ENCODE measurements around the gene HIF1A.
"Not testable (repeated sequence)": the region's sequence is repeated elsewhere in the genome, so short reads cannot be mapped to it uniquely, and the experiment has no call there.

The HIF1A gene

DNA sequence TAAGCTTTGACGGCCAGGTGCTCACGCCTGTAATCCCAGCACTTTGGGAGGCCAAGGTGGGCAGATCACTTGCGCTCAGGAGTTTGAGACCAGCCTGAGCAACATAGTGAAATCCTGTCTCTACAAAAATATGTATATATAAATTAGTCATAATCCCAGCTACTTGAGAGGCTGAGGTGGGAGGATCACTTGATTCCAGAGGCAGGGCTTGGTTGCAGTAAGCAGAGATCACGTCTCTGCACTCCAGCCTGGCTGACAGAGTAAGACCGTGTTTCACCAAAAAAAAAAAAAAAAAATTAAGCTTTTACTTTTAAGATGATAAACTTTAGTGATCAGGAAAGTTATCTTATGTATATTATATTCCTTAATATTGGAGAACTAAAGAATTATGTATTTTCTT lies 48.9 kb downstream of the HIF1A start:
- DNase-seq (ENCODE audit: low read depth in 1 of 2, low spot score in 1 of 2): no peak

DNA sequence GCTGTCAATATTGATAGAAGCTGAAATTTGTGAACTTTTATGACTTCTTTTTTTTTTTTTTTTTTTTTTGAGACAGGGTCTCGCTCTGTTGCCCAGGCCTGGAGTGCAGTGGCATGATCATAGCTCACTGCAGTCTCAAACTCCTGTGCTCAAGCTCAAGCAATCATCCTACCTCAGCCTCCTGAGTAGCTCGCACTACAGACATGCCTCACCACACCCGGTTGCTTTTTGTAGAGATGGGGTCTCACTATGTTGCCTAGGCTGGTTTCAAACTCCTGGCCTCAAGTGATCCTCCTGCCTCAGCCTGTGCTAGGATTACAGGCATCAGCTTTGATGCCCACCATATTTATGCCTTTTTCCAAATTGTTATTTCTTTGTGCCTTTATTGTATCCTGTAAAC lies 51.0 kb downstream of the HIF1A start:
- not testable (repeated sequence) for DNase-seq (ENCODE audit: low read depth in 1 of 2, low spot score in 1 of 2)

DNA sequence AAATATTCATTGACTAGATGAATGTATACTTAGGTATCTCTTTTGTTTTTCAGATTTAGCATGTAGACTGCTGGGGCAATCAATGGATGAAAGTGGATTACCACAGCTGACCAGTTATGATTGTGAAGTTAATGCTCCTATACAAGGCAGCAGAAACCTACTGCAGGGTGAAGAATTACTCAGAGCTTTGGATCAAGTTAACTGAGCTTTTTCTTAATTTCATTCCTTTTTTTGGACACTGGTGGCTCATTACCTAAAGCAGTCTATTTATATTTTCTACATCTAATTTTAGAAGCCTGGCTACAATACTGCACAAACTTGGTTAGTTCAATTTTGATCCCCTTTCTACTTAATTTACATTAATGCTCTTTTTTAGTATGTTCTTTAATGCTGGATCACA lies 51.6 kb downstream of the HIF1A start:
- DNase-seq (ENCODE audit: low read depth in 1 of 2, low spot score in 1 of 2): no peak

DNA sequence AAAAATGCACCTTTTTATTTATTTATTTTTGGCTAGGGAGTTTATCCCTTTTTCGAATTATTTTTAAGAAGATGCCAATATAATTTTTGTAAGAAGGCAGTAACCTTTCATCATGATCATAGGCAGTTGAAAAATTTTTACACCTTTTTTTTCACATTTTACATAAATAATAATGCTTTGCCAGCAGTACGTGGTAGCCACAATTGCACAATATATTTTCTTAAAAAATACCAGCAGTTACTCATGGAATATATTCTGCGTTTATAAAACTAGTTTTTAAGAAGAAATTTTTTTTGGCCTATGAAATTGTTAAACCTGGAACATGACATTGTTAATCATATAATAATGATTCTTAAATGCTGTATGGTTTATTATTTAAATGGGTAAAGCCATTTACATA lies 52.0 kb downstream of the HIF1A start:
- no peak for DNase-seq (ENCODE audit: low read depth in 1 of 2, low spot score in 1 of 2)

DNA sequence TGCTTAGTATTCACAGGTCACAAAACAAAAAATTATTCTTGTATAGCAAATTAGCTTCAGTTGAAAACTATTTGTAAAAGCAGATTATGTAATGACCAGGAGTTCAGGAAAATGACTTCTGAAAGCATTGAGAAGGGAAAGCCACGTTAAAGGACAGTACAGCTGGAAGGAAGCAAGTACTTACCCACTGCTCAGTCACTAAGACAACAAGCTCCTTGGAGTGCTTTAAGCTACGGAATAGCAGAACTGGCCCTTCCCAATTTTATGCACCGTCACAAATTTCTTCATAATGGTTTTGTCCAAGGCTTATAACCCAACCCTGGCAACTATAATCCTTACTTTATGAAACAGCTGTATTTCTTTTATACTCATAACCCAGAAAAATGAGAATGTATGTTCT lies 54.0 kb downstream of the HIF1A start:
- no peak for DNase-seq (ENCODE audit: low read depth in 1 of 2, low spot score in 1 of 2)

DNA sequence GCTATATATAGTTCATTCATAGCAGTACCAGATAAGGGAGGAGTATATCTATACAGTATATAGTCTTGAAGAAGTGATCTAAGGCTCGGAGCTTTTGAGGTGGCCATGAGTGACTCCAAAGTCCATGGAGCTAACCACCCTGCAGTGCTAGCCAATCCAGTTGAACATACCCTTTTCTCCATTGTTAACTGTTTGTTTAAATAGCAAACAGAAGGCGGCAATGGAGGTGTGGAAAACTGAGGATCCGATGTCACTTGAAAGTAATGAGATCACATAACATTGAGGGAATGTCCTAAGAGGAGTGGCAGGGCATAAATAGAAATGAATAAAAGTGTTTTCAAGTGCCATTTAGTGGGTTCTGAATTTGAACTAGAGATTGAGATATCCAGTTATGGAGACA lies 54.6 kb downstream of the HIF1A start:
- DNase-seq (ENCODE audit: low read depth in 1 of 2, low spot score in 1 of 2): no peak

DNA sequence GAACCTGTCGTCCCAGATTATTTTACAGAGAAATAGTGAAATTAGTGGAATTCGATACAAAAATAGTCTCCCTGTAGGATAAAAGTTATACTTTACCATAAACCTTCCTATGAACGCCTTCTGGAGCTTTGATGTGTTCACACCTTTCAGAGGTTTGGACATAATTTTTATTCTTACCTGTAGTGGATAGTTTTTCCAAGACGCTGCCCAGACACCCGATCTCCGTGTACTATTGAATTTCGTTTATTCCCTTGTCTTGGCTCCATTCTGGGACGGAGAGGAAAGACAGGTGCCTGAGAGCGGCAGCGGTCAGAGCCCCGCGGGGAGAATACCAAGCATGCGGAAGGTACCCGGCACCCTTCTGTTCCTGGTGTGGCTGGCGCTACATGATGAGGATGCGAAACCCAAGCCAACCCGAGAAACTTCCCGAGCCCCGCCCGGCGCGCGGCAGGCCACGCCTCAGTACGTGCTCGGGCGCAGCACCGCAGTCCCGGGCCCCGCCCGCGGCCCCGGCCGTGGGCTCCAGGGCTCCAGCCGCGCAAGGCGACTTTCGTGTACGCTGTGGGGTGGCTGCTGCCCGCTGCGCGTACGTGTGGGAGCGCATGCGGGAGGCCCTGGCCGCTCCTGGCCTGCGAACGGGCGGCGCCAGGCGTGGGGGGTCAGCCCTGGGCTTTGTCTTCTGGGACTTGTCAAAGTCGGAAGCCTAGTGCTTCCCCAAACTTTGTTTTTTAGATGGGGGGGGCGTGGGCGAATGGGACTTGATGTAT lies 55.6 kb downstream of the HIF1A start:
- peak; percentile 47 to 61 for DNase-seq (ENCODE audit: low read depth in 1 of 2, low spot score in 1 of 2)

DNA sequence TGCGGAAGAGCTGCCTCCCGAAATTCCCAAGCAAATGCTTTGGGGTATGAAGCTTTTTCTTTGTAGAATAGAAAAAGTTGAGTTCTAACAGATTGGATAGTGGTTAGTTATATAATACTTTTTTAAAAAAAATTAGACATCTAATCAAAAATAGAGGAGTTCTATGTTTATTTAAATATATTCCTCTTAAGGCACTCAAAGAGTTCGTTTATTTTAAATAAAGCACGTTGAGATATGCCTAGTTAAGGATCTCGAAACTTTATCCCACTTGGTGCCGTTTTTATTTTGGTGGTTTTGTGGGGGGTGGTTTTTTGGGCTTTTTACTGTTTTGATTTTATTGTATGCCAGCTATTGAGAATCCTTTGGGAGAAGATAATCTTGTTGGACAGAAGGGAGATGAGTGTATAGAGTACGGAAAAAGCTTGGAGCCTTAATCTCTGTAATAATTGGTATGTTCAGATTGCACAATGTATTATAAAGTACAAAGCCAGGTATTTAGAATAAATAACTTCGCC lies 56.2 kb downstream of the HIF1A start:
- DNase-seq (ENCODE audit: low read depth in 1 of 2, low spot score in 1 of 2): no peak

DNA sequence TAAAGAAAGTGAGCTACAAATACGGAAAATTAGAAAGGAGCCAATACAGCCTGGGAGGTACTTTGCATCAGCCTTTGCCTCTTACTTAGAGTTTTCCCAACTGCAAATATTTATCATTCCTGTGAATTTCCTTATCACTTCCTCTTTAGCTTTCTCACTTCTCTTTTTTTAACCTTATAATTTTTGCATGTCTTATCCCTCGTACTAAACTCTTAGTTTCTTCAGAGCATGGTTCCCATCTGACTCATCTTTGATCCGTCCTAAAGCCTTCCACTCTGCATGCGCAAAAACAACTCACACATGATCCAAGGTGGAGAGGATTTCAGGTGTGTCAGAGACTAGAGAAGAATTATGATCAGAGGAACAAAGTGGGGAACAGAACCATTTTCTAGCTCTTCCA lies 57.3 kb downstream of the HIF1A start:
- DNase-seq (ENCODE audit: low read depth in 1 of 2, low spot score in 1 of 2): no peak

DNA sequence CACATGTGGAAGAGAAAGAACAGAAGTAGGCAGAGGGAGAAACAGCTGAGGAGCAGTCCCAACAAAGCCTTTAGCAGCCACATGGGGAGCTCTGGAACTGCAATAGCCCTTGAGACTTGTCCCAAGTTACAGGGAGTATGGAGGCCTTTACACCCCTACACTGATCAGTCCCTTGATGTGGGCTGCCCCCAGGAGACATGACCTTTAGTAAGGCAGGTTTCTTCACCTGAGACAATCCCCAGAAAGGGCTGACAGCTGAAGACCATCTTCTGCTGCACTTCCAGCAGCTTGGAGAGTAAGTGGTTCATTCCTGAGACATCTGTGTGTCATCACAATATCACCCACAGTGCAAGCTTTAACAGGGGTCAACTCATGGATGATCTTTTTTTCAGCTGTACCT lies 58.3 kb downstream of the HIF1A start:
- DNase-seq (ENCODE audit: low read depth in 1 of 2, low spot score in 1 of 2): no peak

DNA sequence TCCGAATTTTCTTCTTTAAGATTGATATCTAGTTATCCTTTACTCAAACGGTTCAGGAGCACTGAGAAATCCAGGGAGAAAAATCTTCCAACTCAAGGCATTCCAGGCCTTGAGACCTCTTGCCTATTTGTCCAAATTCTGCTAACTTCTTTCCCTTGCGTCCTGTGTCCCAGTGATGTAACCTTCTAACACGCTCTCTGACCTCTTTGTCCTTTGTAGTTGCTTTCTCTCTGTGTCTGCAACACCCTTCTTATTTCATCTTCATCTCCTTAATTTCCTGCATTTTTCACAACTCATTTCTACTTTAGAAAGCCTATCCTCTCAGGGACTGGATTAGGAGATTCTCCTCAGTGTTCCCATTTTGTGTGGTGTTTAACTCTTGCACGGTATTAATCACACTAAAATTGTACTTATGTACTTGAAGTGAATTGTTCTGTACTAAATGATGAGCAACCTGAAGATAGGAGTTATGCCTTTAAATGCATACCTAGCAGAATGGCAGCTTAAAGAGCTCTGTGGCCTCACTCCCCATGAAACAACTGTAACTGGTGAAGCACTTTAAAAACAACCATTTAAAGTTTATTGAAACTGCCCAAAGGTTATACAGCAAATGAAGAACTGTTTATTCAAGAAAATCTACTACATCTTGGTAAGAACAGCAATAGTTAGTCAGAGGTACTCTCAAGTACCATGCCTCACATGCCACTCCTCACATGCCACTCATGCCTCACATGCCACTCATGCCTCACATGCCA lies 59.5 kb downstream of the HIF1A start:
- no peak for DNase-seq (ENCODE audit: low read depth in 1 of 2, low spot score in 1 of 2)

DNA sequence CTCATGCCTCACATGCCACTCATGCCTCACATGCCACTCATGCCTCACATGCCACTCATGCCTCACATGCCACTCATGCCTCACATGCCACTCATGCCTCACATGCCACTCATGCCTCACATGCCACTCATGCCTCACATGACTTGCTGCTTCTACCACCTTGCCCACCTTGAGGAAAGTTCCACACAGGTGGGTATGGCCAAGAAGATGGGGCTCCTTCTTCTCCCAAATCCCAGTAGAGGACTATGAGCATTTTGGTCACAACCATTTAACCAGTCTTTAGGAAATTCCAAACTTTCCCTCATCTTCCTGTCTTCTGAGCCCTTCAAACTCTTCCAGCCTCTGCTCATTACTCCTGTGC lies 60.0 kb downstream of the HIF1A start:
- not testable (repeated sequence) for DNase-seq (ENCODE audit: low read depth in 1 of 2, low spot score in 1 of 2)

DNA sequence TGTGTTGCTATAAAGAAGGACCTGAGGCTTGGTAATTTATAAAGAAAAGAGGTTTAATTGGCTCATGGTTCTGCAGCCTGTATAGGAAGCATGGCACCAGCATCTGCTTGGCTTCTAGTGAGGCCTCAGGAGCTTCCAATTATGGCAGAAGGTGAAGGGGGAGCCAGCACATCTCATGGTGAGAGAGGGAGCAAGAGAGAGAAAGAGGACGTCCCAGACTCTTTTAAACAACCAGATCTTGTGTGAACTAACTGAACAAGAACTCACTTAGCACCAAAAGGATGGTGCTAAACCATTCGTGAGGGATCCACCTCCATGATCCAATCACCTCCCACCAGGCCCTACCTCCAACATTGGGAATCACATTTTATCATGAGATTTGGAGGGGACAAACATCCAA lies 60.8 kb downstream of the HIF1A start:
- no peak for DNase-seq (ENCODE audit: low read depth in 1 of 2, low spot score in 1 of 2)

DNA sequence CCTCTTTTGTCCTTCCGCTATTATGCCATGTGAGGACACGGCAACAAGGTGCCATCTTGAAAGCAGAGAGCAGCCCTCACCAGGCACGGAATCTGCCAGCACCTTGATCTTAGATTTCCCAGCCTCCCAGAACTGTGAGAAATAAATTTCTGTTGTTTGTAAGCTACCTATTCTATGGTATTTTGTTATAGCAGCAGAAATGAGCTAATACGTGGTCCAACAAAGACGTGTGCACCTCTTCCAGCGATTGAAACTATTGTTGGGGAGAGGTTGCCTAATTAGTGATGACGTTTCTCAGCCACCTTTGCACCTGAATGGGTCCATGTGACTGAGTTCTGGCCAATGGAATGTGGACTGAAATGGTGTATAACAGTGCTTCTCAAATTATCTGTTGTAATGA lies 64.6 kb downstream of the HIF1A start:
- DNase-seq (ENCODE audit: low read depth in 1 of 2, low spot score in 1 of 2): no peak

DNA sequence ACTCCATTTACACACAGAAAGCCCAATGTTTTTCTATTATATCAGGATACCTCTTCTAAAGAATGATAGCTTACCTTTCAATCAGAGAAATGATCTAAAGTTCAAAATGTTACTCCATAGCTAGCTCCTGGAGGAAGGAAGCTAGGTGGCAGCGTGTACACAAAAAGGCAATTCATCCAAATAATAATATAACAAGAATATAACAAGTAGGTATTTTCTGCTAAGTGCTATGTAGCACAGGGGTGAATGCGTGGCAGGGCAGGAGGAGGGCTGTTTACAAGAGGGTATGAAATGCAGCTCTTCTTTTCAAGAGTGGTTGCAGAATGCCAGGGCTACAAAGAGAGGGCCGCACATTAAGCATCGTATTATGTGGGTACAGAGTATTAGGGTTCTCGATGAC lies 66.2 kb downstream of the HIF1A start:
- no peak for DNase-seq (ENCODE audit: low read depth in 1 of 2, low spot score in 1 of 2)

DNA sequence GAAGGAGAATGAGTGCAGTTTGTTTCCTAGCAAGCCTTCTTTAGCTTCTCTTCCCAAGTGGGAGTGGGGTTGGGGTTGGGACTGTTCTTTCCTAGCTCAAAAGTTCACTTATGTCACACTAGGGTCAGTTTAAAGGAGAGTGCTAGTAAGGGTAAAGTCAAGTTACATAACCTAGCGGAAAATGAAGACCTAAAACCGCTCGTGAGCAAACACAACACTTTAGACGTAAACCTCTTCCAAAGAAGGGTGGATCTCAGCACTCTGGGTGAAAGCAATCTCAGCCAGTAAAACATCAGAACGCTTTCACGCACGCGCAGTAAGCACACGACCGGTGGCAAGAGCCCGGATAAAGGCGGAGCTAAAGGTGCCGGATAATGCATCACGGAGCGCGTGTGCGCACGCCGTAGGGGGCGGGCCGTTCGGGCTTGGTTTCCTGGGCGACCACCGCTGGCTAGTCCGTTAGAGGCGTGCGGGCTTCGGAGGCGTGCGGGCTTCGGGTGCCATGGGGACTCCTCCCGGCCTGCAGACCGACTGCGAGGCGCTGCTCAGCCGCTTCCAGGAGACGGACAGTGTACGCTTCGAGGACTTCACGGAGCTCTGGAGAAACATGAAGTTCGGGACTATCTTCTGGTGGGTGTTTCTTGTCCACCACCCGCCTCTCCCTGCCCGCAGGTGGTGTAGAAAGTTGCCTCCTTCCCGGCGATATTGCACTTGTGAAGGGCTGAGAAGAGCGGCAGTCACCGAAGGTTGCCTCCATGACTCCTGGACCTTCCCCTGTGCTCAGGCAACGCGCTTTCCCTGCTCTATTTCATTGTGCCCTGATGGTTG lies 66.9 kb downstream of the HIF1A start, which contains the start of gene SNAPC1:
Gene SNAPC1, plus strand, starts transcription at position 462 of the 828 bp plus-strand sequence. Its CDS starts 41 bp downstream, at position 503.
- DNase-seq (ENCODE audit: low read depth in 1 of 2, low spot score in 1 of 2): peak; percentile 91 to 95

DNA sequence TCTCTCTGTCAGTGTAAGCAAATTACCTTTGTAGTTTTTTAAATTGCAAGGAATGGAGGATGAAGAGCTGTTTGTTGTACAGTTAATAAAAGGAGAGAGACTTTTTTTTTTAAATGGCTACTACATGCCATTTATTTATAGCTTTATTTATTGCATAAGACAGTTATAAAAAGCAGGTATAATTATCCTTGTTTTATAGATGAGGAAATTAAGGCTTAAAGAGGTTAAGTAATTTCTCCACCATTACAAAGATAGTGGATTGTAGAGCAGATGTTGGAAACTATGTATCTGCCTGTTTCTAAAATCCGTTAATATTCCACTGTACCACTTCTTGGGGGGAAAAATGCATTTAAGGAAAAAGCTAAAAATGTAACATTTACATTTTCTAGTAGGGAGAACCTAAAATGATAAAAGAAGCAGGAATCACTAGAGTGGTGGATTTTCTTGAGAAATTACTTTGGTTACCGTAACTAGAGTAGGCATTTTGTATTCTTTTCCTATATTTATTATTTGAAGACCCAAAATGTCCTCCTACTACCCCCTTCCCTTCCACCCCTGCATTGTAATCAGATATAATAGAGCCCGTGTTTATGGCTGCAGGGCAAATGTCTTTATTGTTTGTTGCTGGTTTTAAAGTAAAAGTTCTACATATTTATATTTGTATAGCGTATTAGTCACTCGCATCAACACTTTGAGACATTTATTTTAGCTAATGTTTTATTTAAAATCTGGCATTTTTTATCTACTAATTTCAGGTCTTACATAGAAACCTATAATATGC lies 69.2 kb downstream of the HIF1A start:
- no peak for DNase-seq (ENCODE audit: low read depth in 1 of 2, low spot score in 1 of 2)

DNA sequence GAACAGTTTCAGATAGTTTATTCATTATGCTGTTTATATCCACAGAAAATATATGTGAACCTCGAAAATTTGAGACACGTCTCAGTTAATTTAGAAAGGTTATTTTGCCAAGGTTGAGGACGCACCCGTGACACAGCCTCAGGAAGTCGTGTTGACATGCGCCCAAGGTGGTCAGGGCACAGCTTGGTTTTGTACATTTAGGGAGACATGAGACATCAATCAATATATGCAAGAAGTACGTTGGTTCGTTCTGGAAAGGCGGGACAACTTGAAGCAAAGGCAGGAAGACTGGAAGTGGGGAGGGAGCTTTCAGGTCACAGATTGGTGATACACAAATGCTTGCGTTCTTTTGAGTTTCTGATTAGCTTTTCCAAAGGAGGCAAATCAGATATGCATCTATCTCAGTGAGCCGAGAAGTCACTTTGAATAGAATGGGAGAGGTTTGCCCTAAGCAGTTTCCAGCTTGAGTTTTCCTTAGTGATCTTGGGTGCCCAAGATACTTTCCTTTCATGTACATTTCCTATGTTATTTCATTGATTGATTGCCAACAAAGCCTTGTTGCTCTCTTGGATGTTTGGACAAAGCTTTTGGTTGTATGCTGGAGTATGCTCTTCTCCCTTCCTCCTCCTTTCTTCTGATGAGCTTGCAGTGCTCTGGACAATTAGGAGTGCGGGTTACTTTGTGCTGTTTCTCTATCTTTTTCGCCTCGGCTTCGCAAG lies 70.1 kb downstream of the HIF1A start:
- DNase-seq (ENCODE audit: low read depth in 1 of 2, low spot score in 1 of 2): no peak

DNA sequence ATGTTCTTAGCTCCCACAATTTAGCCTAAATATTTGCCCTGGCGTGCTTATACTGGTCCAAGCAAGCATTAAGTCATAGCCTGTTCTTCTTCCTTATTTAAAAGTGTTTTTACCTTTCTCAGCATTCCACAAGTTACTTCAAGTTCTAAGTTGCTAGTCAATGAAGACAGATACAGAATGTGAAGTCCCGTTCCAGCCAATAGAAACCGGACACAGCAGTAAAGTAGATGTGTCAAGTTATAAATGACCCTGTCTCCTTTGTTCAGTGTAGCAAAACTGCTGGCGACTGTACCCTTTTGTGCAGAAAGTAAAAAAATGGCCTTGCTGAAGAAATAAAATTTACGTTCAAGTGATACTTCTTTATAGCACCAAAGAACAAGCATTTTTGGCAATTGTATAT lies 70.8 kb downstream of the HIF1A start:
- DNase-seq (ENCODE audit: low read depth in 1 of 2, low spot score in 1 of 2): no peak

DNA sequence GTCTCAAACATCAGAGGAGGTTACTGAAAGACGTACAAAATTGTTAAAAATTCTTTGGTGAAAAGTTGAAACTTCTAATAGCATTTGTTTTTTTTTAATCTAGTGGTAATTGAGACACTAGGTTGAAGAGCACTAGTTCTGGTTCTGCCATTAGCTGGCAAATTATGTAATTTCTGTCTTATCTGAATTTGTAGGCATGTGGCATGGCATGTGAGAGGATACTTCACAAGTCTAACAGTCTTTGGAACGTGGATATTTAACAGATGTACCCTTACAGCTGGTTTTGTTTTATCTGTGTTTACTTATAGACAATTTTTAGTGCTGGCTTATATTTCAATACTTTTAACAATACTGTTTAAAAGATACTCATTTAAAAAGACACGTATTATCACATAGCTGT lies 72.9 kb downstream of the HIF1A start:
- no peak for DNase-seq (ENCODE audit: low read depth in 1 of 2, low spot score in 1 of 2)
